Left lung (tissue), 10 donors: ENCODE measurements around the gene CLGN. TPM values are rescaled to one million over a fixed set of nuclear protein-coding genes. Genes with fewer than 3 reads are reported as not detected.

Experiments
- ATAC-seq: fragments of 200-7000 bp; cut with Tn5 transposase; one replicate; pipeline ENCODE4 v1.9.1; 2020; ENCODE audit warnings: moderate library complexity
- DNase-seq, 4 donors: peaks; one replicate each; pipeline ENCODE4 v3.0.0-alpha.2; 2013 to 2020
- H3K27ac ChIP-seq, 2 donors: fragments of 200-600 bp; sonication (generic) in 1 of 2; one replicate each; pipeline versions ENCODE4 v1.5.0 to v1.8.0; 2020 to 2021
- H3K27me3 ChIP-seq, 2 donors: fragments of 200-600 bp; sonication (generic) in 1 of 2; one replicate each; pipeline versions ENCODE4 v1.5.0 to v1.8.0; 2020 to 2021
- H3K36me3 ChIP-seq, 2 donors: fragments of 200-600 bp; sonication (generic) in 1 of 2; one replicate each; pipeline versions ENCODE4 v1.5.0 to v1.8.0; 2020 to 2021
- H3K4me1 ChIP-seq, 2 donors: fragments of 200-600 bp; one replicate each; pipeline ENCODE4 v1.8.0; 2021
- H3K4me3 ChIP-seq, 2 donors: fragments of 200-600 bp; sonication (generic) in 1 of 2; one replicate each; pipeline versions ENCODE4 v1.5.0 to v1.8.0; 2020 to 2021; ENCODE audit warnings: mild to moderate bottlenecking in 1 of 2
- H3K9me3 ChIP-seq, 2 donors: fragments of 200-600 bp; sonication (generic) in 1 of 2; one replicate each; pipeline versions ENCODE4 v1.5.0 to v1.8.0; 2020 to 2021
- CTCF ChIP-seq, 2 donors: fragments of 200-600 bp; sonication (generic) in 1 of 2; IDR thresholded peaks; one replicate each; pipeline versions ENCODE4 v1.5.0 to v1.8.0; 2021; ENCODE audit warnings: antibody characterized with exemption in 2 of 2
- intact Hi-C, 2 donors: fragments of 100-400 bp; cut with DNase I; formaldehyde crosslinking; loops; one replicate each; pipeline versions ENCODE4 v1.11.2 to v1.14.2; 2022
- polyA plus RNA-seq, 6 donors: library from polyadenylated mRNA; unstranded; fragments of 120-200 nt; gene quantifications; one replicate each; pipeline ENCODE4 v1.2.1, GENCODE V29; 2013; ENCODE audit not compliant: insufficient read length in 6 of 6
- total RNA-seq, 2 donors: library from RNA; stranded (reverse); fragmentation: NEBNext Ultra II Directional; extraction: Animal tissue kit (Norgen Biotek cat#: 25700); gene quantifications; one replicate each; pipeline ENCODE4 v1.2.1, GENCODE V29; 2021
- donor health status: DM: no; HTN: yes; CAD: no.
- donor health status: DM: no; HTN: no; CAD: no.

The CLGN gene
- total and polyA plus RNA-seq, 8 donors = 0.55 to 4.6 (median 4.4) TPM

- TF ChIP-seq CTCF (IDR thresholded peaks at IDR 0.05) = no peak
- Histone ChIP-seq H3K4me1 (no peaks in the 10 kb centered on the region), H3K27me3 (no peaks in the 10 kb centered on the region), H3K9me3 (no peaks in the 10 kb centered on the region), H3K36me3 (no peaks in the 10 kb centered on the region), H3K27ac (no peak overlapping the region), H3K4me3 (no peak overlapping the region)
- ATAC-seq (no peak), DNase-seq (no peak)
- intact Hi-C loops = no loop called here
These were observed 69.2 kb downstream of the CLGN start for GRCh38 chr4:140358281-140358680.

GRCh38 chr4:140357868-140358267, 69.6 kb downstream of the CLGN start:
- ATAC-seq (no peak), DNase-seq (no peak)
- no peaks in the 10 kb centered on the region for H3K36me3 ChIP-seq
- intact Hi-C loops = no loop called here
- H3K4me3 ChIP-seq = no peak overlapping the region
- H3K27me3 ChIP-seq = no peaks in the 10 kb centered on the region
- H3K9me3 ChIP-seq = no peaks in the 10 kb centered on the region
- H3K27ac ChIP-seq = no peak overlapping the region
- no peaks in the 10 kb centered on the region for H3K4me1 ChIP-seq
- TF ChIP-seq CTCF (IDR thresholded peaks at IDR 0.05) = no peak

GRCh38 chr4:140355288-140355687, 72.2 kb downstream of the CLGN start:
- Histone ChIP-seq H3K27me3 (no peaks in the 10 kb centered on the region), H3K4me1 (no peaks in the 10 kb centered on the region), H3K4me3 (no peak overlapping the region), H3K27ac (no peak overlapping the region), H3K9me3 (no peaks in the 10 kb centered on the region), H3K36me3 (no peaks in the 10 kb centered on the region)
- intact Hi-C loops = no loop called here
- ATAC-seq (no peak), DNase-seq (no peak)
- no peak for TF ChIP-seq CTCF (IDR thresholded peaks at IDR 0.05)

- H3K36me3 ChIP-seq = no peaks in the 10 kb centered on the region
- no peak for ATAC-seq
- no peak overlapping the region for H3K4me3 ChIP-seq
- H3K27me3 ChIP-seq = no peaks in the 10 kb centered on the region
- H3K9me3 ChIP-seq = no peaks in the 10 kb centered on the region
- no peak for TF ChIP-seq CTCF (IDR thresholded peaks at IDR 0.05)
- H3K27ac ChIP-seq = no peak overlapping the region
- no peaks in the 10 kb centered on the region for H3K4me1 ChIP-seq
- intact Hi-C loops = no loop called here
- no peak for DNase-seq
These were observed 73.7 kb downstream of the CLGN start for GRCh38 chr4:140353786-140354185.

GRCh38 chr4:140351093-140352075, 76.1 kb downstream of the CLGN start:
- Histone ChIP-seq H3K36me3 (no peaks in the 10 kb centered on the region), H3K4me1 (no peaks in the 10 kb centered on the region), H3K9me3 (no peaks in the 10 kb centered on the region), H3K27ac (no peak overlapping the region), H3K4me3 (no peak overlapping the region), H3K27me3 (no peaks in the 10 kb centered on the region)
- DNase-seq = no peak
- no peak for ATAC-seq
- no peak for TF ChIP-seq CTCF (IDR thresholded peaks at IDR 0.05)
- intact Hi-C loops = no loop called here
